ENCODE data around the gene NUCB1.

The NUCB1 gene

GRCh38 chr19:48963371-48964204 is 63.5 kb downstream of the NUCB1 start:
- DNase-seq, result peak; percentile 25 to 53

GRCh38 chr19:48964205-48965039 is 64.3 kb downstream of the NUCB1 start:
- DNase-seq, result peak; percentile 25 to 47

GRCh38 chr19:48965040-48965805 is 65.1 kb downstream of the NUCB1 start, which contains the start of gene FTL:
TSS of gene FTL (plus strand) at chr19:48965309. CDS start at chr19:48965508, 199 bp downstream.
- DNase-seq, result peak; percentile 98

GRCh38 chr19:48965806-48966540 is 65.9 kb downstream of the NUCB1 start:
- DNase-seq, result peak; percentile 64 to 76

- no peak for DNase-seq
Measured at GRCh38 chr19:48966541-48967345, 66.6 kb downstream of the NUCB1 start.

GRCh38 chr19:48967346-48968178 is 67.5 kb downstream of the NUCB1 start:
- peak; percentile 26 to 54 for DNase-seq

GRCh38 chr19:48968179-48968661 is 68.1 kb downstream of the NUCB1 start:
- no peak for DNase-seq

GRCh38 chr19:48968813-48969218 is 68.7 kb downstream of the NUCB1 start:
- no peak for DNase-seq

GRCh38 chr19:48969276-48970138 is 69.4 kb downstream of the NUCB1 start:
- no peak for DNase-seq

- no peak for DNase-seq
Measured at GRCh38 chr19:48970139-48970766, 70.1 kb downstream of the NUCB1 start.

- peak; percentile 40 to 76 for DNase-seq
Measured at GRCh38 chr19:48970923-48971395, 70.8 kb downstream of the NUCB1 start.
